H9 (cell line): Measurements from ENCODE around the gene NUP210. TPM values are rescaled to one million over a fixed set of nuclear protein-coding genes. Genes with fewer than 3 reads are reported as not detected.
A peak's percentile ranks its signal among the peaks of the same experiment; 100 is the strongest.

Experiments used
- DNase-seq: peaks from one replicate; pipeline ENCODE4 v3.0.0-alpha.2; 2017
- H2AFZ ChIP-seq: one replicate; pipeline ENCODE4 v1.6.1; 2013; ENCODE audit warnings: mild to moderate bottlenecking, low read length, control low read depth, moderate library complexity
- H2AK5ac ChIP-seq: 2 replicates; pipeline ENCODE4 v1.6.1; 2013; ENCODE audit warnings: low read length, control low read depth, mixed read lengths; ENCODE audit not compliant: insufficient read length
- H2BK120ac ChIP-seq: one replicate; pipeline ENCODE4 v1.6.1; 2013; ENCODE audit warnings: low read depth, mild to moderate bottlenecking, low read length, control low read depth, inconsistent platforms; ENCODE audit not compliant: poor library complexity, severe bottlenecking
- H2BK12ac ChIP-seq: 2 replicates; pipeline ENCODE4 v1.6.1; 2013; ENCODE audit warnings: low read length, control low read depth, mixed read lengths, low read depth; ENCODE audit not compliant: insufficient read length
- H2BK15ac ChIP-seq: 2 replicates; pipeline ENCODE4 v1.6.1; 2013; ENCODE audit warnings: low read depth, low read length, control low read depth
- H2BK20ac ChIP-seq: one replicate; pipeline ENCODE4 v1.6.1; 2013; ENCODE audit warnings: low read depth, mild to moderate bottlenecking, low read length, control low read depth, inconsistent platforms; ENCODE audit not compliant: poor library complexity, severe bottlenecking
- H2BK5ac ChIP-seq: 2 replicates; pipeline ENCODE4 v1.6.1; 2013; ENCODE audit warnings: low read length, control low read depth, mixed read lengths; ENCODE audit not compliant: insufficient read length
- H3K14ac ChIP-seq: 2 replicates; pipeline ENCODE4 v1.6.1; 2013; ENCODE audit warnings: low read length, control low read depth; ENCODE audit not compliant: insufficient read depth
- H3K18ac ChIP-seq: 2 replicates; pipeline ENCODE4 v1.6.1; 2013; ENCODE audit warnings: low read depth, mild to moderate bottlenecking, mixed read lengths, low read length, control low read depth; ENCODE audit not compliant: insufficient read length
- H3K23ac ChIP-seq: 2 replicates; pipeline ENCODE4 v1.6.1; 2013; ENCODE audit warnings: low read length, control low read depth, mixed read lengths, low read depth; ENCODE audit not compliant: insufficient read length
- H3K23me2 ChIP-seq: 2 replicates; pipeline ENCODE4 v1.6.1; 2013; ENCODE audit warnings: low read depth, mild to moderate bottlenecking, mixed read lengths, low read length, control low read depth; ENCODE audit not compliant: insufficient read length, poor library complexity, severe bottlenecking
- H3K27ac ChIP-seq: 2 replicates; pipeline ENCODE4 v1.5.1; 2013; ENCODE audit warnings: low read length, control low read depth, mixed read lengths, low read depth; ENCODE audit not compliant: insufficient read length
- H3K27me3 ChIP-seq: 2 replicates; pipeline ENCODE4 v1.6.1; 2013; ENCODE audit warnings: low read length, control low read depth, inconsistent platforms; ENCODE audit not compliant: insufficient read depth
- H3K4ac ChIP-seq: 2 replicates; pipeline ENCODE4 v1.6.1; 2013; ENCODE audit warnings: low read depth, mild to moderate bottlenecking, control low read depth, inconsistent platforms, low read length, moderate library complexity
- H3K4me1 ChIP-seq: 2 replicates; pipeline ENCODE4 v1.6.1; 2013; ENCODE audit warnings: low read length, control low read depth, inconsistent platforms; ENCODE audit not compliant: insufficient read depth
- H3K4me2 ChIP-seq: 2 replicates; pipeline ENCODE4 v1.6.1; 2013; ENCODE audit warnings: low read length, control low read depth, mixed read lengths; ENCODE audit not compliant: insufficient read length, insufficient read depth
- H3K56ac ChIP-seq: 2 replicates; pipeline ENCODE4 v1.6.1; 2013; ENCODE audit warnings: low read depth, mild to moderate bottlenecking, mixed read lengths, low read length, control low read depth; ENCODE audit not compliant: insufficient read length
- H3K79me1 ChIP-seq: 2 replicates; pipeline ENCODE4 v1.6.1; 2013; ENCODE audit warnings: low read depth, mild to moderate bottlenecking, moderate library complexity, low read length, control low read depth, inconsistent platforms; ENCODE audit not compliant: insufficient read depth, poor library complexity, severe bottlenecking
- H3K79me2 ChIP-seq: 2 replicates; pipeline ENCODE4 v1.6.1; 2013; ENCODE audit warnings: low read length, control low read depth, inconsistent platforms; ENCODE audit not compliant: insufficient read depth
- H3K9ac ChIP-seq: 2 replicates; pipeline ENCODE4 v1.6.1; 2013; ENCODE audit warnings: low read length, control low read depth, mixed read lengths; ENCODE audit not compliant: insufficient read length; ENCODE audit errors: extremely low read depth
- H3K9me3 ChIP-seq: one replicate; pipeline ENCODE4 v1.6.1; 2013; ENCODE audit warnings: low read depth, low read length, inconsistent platforms; ENCODE audit not compliant: control insufficient read depth
- H3T11ph ChIP-seq: one replicate; pipeline ENCODE4 v1.6.1; 2013; ENCODE audit warnings: mild to moderate bottlenecking, low read length, control low read depth, inconsistent platforms
- H4K20me1 ChIP-seq: one replicate; pipeline ENCODE4 v1.6.1; 2013; ENCODE audit not compliant: control insufficient read depth, insufficient read length, insufficient read depth
- H4K5ac ChIP-seq: 2 replicates; pipeline ENCODE4 v1.6.1; 2013; ENCODE audit warnings: low read depth, mild to moderate bottlenecking, mixed read lengths, low read length, control low read depth; ENCODE audit not compliant: insufficient read length
- H4K8ac ChIP-seq: replicated peaks from 2 replicates; pipeline ENCODE4 v1.6.1; 2013; ENCODE audit warnings: low read length, control low read depth, mixed read lengths, low read depth; ENCODE audit not compliant: insufficient read length
- H4K91ac ChIP-seq: 2 replicates; pipeline ENCODE4 v1.6.1; 2013; ENCODE audit warnings: low read depth, mild to moderate bottlenecking, moderate library complexity, mixed read lengths, low read length, control low read depth; ENCODE audit not compliant: insufficient read length
- H3K27ac Mint-ChIP-seq, 3 experiments: 2 replicates in 2 of 3; 3 replicates in 1 of 3; pipeline ENCODE4 v1.8.0; 2020 to 2021; ENCODE audit warnings: mixed read lengths in 3 of 3, mild to moderate bottlenecking in 1 of 3, moderate library complexity in 1 of 3
- H3K27me3 Mint-ChIP-seq: 2 replicates; pipeline ENCODE4 v1.8.0; 2021; ENCODE audit warnings: low read depth, mild to moderate bottlenecking, moderate library complexity, mixed read lengths
- H3K36me3 Mint-ChIP-seq, 3 experiments: 2 replicates in 2 of 3; 3 replicates in 1 of 3; pipeline ENCODE4 v1.8.0; 2020 to 2021; ENCODE audit warnings: low read depth in 3 of 3, mixed read lengths in 3 of 3; ENCODE audit not compliant: insufficient read depth in 1 of 3
- H3K4me1 Mint-ChIP-seq, 2 experiments: 2 replicates each; pipeline ENCODE4 v1.8.0; 2020; ENCODE audit warnings: mixed read lengths in 2 of 2
- H3K4me3 Mint-ChIP-seq, 2 experiments: 2 replicates in 1 of 2; 3 replicates in 1 of 2; pipeline ENCODE4 v1.8.0; 2020 to 2021; ENCODE audit warnings: mild to moderate bottlenecking in 2 of 2, mixed read lengths in 2 of 2, moderate library complexity in 1 of 2
- H3K9me3 Mint-ChIP-seq, 2 experiments: 2 replicates in 1 of 2; 3 replicates in 1 of 2; pipeline ENCODE4 v1.8.0; 2020; ENCODE audit warnings: mild to moderate bottlenecking in 2 of 2, mixed read lengths in 2 of 2, moderate library complexity in 1 of 2
- WGBS: extraction: QIAGEN DNeasy Blood & Tissue Kit; methylation state at CpG from one replicate; pipeline ENCODE4 v1.1.7; 2013; ENCODE audit warnings: missing lambda C conversion rate, low lambda C conversion rate, mixed read lengths; ENCODE audit not compliant: insufficient read length; ENCODE audit errors: extremely low coverage; 5-methylcytosine and 5-hydroxymethylcytosine counted together
- total RNA-seq: library from RNA; stranded (reverse); gene quantifications from 2 replicates; pipeline ENCODE4 v1.2.1, GENCODE V29; 2021
- TF ChIP-seq, protein P1 (sequence below): fragments of 200-600 bp; sonication (generic); conservative IDR thresholded peaks from 3 replicates; pipeline ENCODE4 v1.8.0; 2021; ENCODE audit warnings: antibody characterized with exemption, mild to moderate bottlenecking

The NUP210 gene
- total RNA-seq, 1 experiment from 2014 or later, result 48.8 TPM

DNA sequence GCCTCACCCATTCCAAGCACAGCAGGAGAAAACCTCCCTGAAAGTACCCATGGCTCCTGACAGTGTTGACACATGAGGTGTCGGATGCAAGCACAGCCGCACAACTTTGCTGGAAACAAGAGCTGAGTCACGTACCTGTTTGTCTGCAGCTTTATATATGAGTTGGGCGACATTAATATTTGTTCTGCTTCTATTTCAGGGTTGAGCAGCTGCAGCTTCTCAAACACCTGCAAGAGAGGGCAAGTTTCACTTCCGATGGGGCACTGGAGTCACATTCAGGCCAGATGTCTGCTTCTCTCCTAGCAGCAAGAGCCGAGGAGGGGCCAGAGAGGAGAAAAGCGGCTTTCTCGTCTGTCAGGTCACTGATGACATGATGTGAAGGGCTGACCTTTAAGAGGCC lies 88.0 kb downstream of the NUP210 start:
- Histone ChIP-seq H4K5ac (no peak overlapping the region), H4K20me1 (no peaks in the 10 kb centered on the region), H3K27ac (no peak overlapping the region), H3K4me1 (no peaks in the 10 kb centered on the region), H3K79me1 (no peaks in the 10 kb centered on the region), H3K9me3 (no peaks in the 10 kb centered on the region), H3K79me2 (no peaks in the 10 kb centered on the region), H3K23ac (no peak overlapping the region), H4K8ac (no peak overlapping the region), H4K91ac (no peak overlapping the region), H2BK120ac (no peak overlapping the region), H2BK5ac (no peak overlapping the region), H3K9ac (no peak overlapping the region), H2AK5ac (no peak overlapping the region), H3K14ac (no peak overlapping the region), H3K4me2 (no peak overlapping the region), H2BK15ac (no peak overlapping the region), H2BK20ac (no peak overlapping the region), H3K4ac (no peak overlapping the region), H3K27me3 (no peaks in the 10 kb centered on the region), H3K18ac (no peak overlapping the region), H2BK12ac (no peak overlapping the region), H3K23me2 (no peaks in the 10 kb centered on the region), H2AFZ (no peak overlapping the region), H3K56ac (no peak overlapping the region), H3T11ph (no peak overlapping the region)
- Mint-ChIP-seq H3K9me3 (no peaks in the 10 kb centered on the region), H3K27me3 (no peaks in the 10 kb centered on the region), H3K4me3 (no peak overlapping the region), H3K36me3 (peaks cover 23 to 63% (median 51%) of the 10 kb centered on the region in 3 experiments; a peak in 6 of 7 replicates), H3K4me1 (peaks cover 0 to 5% of the 10 kb centered on the region in 2 experiments; a peak in 2 of 4 replicates), H3K27ac (peak overlapping the region; percentile 8 to 79 (median 44); a peak in 4 of 7 replicates)
- no peak for DNase-seq
- TF ChIP-seq, protein P1, sequence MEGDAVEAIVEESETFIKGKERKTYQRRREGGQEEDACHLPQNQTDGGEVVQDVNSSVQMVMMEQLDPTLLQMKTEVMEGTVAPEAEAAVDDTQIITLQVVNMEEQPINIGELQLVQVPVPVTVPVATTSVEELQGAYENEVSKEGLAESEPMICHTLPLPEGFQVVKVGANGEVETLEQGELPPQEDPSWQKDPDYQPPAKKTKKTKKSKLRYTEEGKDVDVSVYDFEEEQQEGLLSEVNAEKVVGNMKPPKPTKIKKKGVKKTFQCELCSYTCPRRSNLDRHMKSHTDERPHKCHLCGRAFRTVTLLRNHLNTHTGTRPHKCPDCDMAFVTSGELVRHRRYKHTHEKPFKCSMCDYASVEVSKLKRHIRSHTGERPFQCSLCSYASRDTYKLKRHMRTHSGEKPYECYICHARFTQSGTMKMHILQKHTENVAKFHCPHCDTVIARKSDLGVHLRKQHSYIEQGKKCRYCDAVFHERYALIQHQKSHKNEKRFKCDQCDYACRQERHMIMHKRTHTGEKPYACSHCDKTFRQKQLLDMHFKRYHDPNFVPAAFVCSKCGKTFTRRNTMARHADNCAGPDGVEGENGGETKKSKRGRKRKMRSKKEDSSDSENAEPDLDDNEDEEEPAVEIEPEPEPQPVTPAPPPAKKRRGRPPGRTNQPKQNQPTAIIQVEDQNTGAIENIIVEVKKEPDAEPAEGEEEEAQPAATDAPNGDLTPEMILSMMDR, result no peak
- no CpG with 5 or more reads among the region's 8 CpGs for WGBS
